GM10266 (cell line): ENCODE results near the gene XYLT1.

Source experiments
- DNase-seq: peaks from one replicate; pipeline ENCODE4 v3.0.0; 2012; ENCODE audit errors: extremely low spot score
- CTCF ChIP-seq: IDR thresholded peaks from 2 replicates; pipeline ENCODE4 v1.5.1; 2012; ENCODE audit warnings: mild to moderate bottlenecking, low read depth; ENCODE audit not compliant: control insufficient read depth, insufficient read depth; ENCODE audit errors: missing control alignments

XYLT1 gene

GRCh38 chr16:17211797-17212196 lies 259.0 kb downstream of the XYLT1 start:
- peak; percentile 26 for TF ChIP-seq CTCF
- no peak for DNase-seq

- TF ChIP-seq CTCF = no peak
- DNase-seq = no peak
These were observed 264.0 kb downstream of the XYLT1 start for GRCh38 chr16:17206712-17207111.

- DNase-seq = no peak
These were observed 265.2 kb downstream of the XYLT1 start for GRCh38 chr16:17205279-17206211.

GRCh38 chr16:17204644-17205043 lies 266.1 kb downstream of the XYLT1 start:
- no peak for DNase-seq
- TF ChIP-seq CTCF = no peak

More at GRCh38 chr16:17205279-17206211, 265.2 kb downstream of the XYLT1 start:
- TF ChIP-seq CTCF = no peak

- no peak for DNase-seq
- no peak for TF ChIP-seq CTCF
These were observed 266.6 kb downstream of the XYLT1 start for GRCh38 chr16:17204206-17204605.

- TF ChIP-seq CTCF = no peak
- no peak for DNase-seq
These were observed 267.3 kb downstream of the XYLT1 start for GRCh38 chr16:17203424-17203823.

- no peak for TF ChIP-seq CTCF
- DNase-seq = no peak
These were observed 271.6 kb downstream of the XYLT1 start for GRCh38 chr16:17199135-17199534.
